ENCODE data around the gene ODC1. TPM values are rescaled to one million over a fixed set of nuclear protein-coding genes. Genes with fewer than 3 reads are reported as not detected.

Gene ODC1
- total RNA-seq, 4 donors from 2014 or later, result 39.5 to 140 (median 57.6) TPM

DNA sequence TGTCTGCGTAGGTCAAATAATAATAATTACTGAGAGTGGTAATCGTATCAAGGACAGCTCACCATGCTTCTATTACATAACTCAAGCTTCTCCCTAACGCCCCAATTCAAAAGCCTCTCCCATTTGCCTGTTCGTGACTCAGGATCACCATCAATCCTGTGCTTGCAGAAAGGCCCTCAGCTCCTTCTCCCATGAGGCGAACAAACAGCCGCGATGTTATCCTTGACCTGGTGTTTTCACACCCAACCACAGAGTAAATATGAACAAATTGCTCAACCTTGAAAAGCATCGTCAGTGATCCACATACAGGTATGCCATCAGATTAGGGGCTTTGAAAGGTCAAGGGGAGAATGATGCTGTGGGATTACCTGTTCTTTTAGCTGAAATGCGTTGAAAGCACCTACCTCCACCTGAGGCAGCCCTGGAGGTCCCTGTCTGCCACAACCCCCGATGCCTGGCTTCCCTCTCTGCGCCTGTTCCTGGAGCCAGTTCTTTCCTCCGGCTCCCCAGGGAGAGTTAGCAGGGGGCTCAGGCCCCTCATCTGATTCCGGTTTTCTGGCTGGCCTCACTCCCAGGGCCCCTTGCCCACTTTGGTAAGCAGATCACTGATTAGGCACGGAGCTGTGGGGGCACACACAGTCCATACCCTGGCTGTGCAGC, 39.1 kb upstream of the ODC1 start:
- TF ChIP-seq, protein P1, sequence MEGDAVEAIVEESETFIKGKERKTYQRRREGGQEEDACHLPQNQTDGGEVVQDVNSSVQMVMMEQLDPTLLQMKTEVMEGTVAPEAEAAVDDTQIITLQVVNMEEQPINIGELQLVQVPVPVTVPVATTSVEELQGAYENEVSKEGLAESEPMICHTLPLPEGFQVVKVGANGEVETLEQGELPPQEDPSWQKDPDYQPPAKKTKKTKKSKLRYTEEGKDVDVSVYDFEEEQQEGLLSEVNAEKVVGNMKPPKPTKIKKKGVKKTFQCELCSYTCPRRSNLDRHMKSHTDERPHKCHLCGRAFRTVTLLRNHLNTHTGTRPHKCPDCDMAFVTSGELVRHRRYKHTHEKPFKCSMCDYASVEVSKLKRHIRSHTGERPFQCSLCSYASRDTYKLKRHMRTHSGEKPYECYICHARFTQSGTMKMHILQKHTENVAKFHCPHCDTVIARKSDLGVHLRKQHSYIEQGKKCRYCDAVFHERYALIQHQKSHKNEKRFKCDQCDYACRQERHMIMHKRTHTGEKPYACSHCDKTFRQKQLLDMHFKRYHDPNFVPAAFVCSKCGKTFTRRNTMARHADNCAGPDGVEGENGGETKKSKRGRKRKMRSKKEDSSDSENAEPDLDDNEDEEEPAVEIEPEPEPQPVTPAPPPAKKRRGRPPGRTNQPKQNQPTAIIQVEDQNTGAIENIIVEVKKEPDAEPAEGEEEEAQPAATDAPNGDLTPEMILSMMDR (IDR thresholded peaks at IDR 0.05), result no peak
- TF ChIP-seq POLR2A (IDR thresholded peaks at IDR 0.05), result no peak
- Histone ChIP-seq H3K27me3 (peaks cover 0 to 2% of the 10 kb centered on the region in 2 donors), H3K9me3 (no peaks in the 10 kb centered on the region), H3K4me3 (no peak overlapping the region), H3K4me1 (no peaks in the 10 kb centered on the region), H3K27ac (no peak overlapping the region), H3K36me3 (no peaks in the 10 kb centered on the region)
- DNase-seq, result no peak
- intact Hi-C loops (cut with DNase I; ENCODE audit: low total_unique reads), result no loop called here

DNA sequence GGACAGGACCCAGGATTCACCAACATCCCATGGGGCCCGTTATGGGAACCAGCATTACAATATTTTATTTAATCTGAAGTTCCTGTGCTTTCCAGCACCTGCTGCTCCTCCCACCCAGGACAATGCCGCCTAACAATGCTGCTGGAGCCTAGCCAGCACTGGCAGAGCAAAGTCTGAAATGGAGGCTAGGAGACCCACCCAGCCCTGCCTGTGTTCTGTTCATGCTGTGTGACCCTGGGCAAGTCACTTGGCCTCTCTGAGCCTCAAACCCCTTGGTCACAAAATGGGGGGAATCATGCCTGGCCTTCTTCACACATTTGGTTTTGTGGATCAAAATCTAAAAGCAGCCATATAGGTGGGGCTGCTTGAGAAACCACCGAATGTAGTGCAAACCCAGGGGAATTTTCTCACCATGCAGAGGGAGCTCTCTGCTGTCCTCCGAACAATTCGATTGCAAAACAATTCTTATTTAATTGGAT, 38.5 kb upstream of the ODC1 start:
- no peaks in the 10 kb centered on the region for H3K4me1 ChIP-seq
- no peak overlapping the region for H3K27ac ChIP-seq
- H3K36me3 ChIP-seq, result no peaks in the 10 kb centered on the region
- TF ChIP-seq, protein P1 (IDR thresholded peaks at IDR 0.05), result no peak
- no peak for TF ChIP-seq POLR2A (IDR thresholded peaks at IDR 0.05)
- intact Hi-C loops (cut with DNase I; ENCODE audit: low total_unique reads), result no loop called here
- peaks cover 0 to 2% of the 10 kb centered on the region in 2 donors for H3K27me3 ChIP-seq
- peak in 1 of 2 donors; percentile 6 for DNase-seq
- H3K9me3 ChIP-seq, result no peaks in the 10 kb centered on the region
- H3K4me3 ChIP-seq, result no peak overlapping the region

DNA sequence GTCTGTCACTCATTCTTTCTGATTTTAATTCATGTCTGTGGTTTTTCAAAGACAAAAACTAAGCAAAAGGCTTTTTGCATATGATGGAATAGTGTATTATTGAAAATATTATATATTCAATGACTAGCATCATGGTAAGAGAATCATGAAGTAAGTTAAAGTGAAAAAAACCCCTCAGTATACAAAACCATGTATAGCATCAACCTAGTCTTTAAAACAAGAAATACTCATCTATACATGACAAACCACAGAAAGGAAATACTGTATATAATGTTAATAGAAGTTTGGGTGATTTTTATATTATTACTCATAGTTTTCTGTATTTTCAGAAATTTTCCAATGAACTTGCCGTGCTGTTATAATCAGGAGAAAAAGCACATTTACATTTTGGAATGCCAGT, 38.0 kb upstream of the ODC1 start:
- Histone ChIP-seq H3K4me3 (no peak overlapping the region), H3K27ac (no peak overlapping the region), H3K27me3 (peaks cover 0 to 2% of the 10 kb centered on the region in 2 donors), H3K9me3 (no peaks in the 10 kb centered on the region), H3K36me3 (no peaks in the 10 kb centered on the region), H3K4me1 (no peaks in the 10 kb centered on the region)
- DNase-seq, result no peak
- TF ChIP-seq, protein P1 (IDR thresholded peaks at IDR 0.05), result no peak
- no peak for TF ChIP-seq POLR2A (IDR thresholded peaks at IDR 0.05)
- intact Hi-C loops (cut with DNase I; ENCODE audit: low total_unique reads), result no loop called here

DNA sequence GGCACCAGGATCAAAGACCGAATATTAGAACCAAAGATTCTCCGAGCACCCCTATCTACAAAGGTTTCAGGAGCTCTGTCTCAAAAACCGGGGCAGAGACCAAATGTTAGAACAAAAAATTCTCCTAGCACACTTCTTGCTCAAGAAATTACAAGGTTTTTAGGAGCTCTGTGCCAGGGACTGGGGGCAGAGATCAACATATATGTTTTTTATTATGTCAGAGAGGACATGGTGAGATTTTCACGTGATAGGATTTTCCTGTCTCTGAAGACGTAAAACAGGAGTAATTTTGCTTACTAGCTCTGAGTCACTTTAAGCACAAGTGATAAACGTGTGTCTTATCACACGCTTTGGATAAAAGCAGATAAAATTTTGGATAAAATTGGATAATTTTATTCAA, 34.8 kb upstream of the ODC1 start:
- intact Hi-C loops (cut with DNase I; ENCODE audit: low total_unique reads), result no loop called here
- H3K36me3 ChIP-seq, result no peaks in the 10 kb centered on the region
- no peaks in the 10 kb centered on the region for H3K4me1 ChIP-seq
- no peak for DNase-seq
- no peak overlapping the region for H3K4me3 ChIP-seq
- no peaks in the 10 kb centered on the region for H3K9me3 ChIP-seq
- TF ChIP-seq, protein P1 (IDR thresholded peaks at IDR 0.05), result no peak
- TF ChIP-seq POLR2A (IDR thresholded peaks at IDR 0.05), result no peak
- peaks cover 0 to 2% of the 10 kb centered on the region in 2 donors for H3K27me3 ChIP-seq
- no peak overlapping the region for H3K27ac ChIP-seq

DNA sequence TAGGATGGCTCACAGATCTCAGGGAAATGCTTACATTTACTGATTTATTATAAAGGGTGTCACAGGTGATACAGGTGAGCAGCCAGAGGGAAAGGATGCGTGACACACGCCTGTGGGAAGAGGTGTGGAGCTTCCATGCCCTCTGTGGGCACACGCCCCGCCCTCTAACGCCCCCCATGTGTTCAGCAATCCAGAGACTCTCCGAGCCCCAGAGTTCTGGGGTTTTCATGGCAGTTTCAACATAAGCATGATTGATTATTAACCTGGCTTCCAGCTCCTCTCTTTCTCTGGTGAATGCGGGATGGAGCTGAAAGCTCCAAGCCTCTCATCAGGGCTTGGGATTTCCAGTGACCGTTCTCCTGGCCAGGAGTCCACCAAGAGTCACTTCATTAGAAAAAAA, 34.3 kb upstream of the ODC1 start:
- Histone ChIP-seq H3K9me3 (no peaks in the 10 kb centered on the region), H3K36me3 (no peaks in the 10 kb centered on the region), H3K4me3 (no peak overlapping the region), H3K4me1 (no peaks in the 10 kb centered on the region), H3K27ac (no peak overlapping the region), H3K27me3 (peaks cover 0 to 2% of the 10 kb centered on the region in 2 donors)
- intact Hi-C loops (cut with DNase I; ENCODE audit: low total_unique reads), result no loop called here
- TF ChIP-seq POLR2A (IDR thresholded peaks at IDR 0.05), result no peak
- TF ChIP-seq, protein P1 (IDR thresholded peaks at IDR 0.05), result no peak
- no peak for DNase-seq

Measured in uterus (tissue), 4 donors.